Heart right ventricle (tissue), 16 donors: Measurements from ENCODE around the gene ZNF639. TPM values are rescaled to one million over a fixed set of nuclear protein-coding genes. Genes with fewer than 3 reads are reported as not detected.

Experiments
- ATAC-seq, 8 donors: fragments of 200-7000 bp; cut with Tn5 transposase; one replicate each; pipeline ENCODE4 v1.9.1; 2020; ENCODE audit warnings: mild to moderate bottlenecking in 8 of 8, moderate library complexity in 8 of 8, moderate number of reproducible peaks in 1 of 8
- DNase-seq, 2 donors: peaks; one replicate each; pipeline ENCODE4 v3.0.0-alpha.2; 2020
- H3K27ac ChIP-seq, 10 donors: fragments of 200-600 bp; sonication (generic) in 2 of 10; one replicate each; pipeline versions ENCODE4 v1.5.0 to v1.8.0; 2020 to 2022; ENCODE audit warnings: mild to moderate bottlenecking in 3 of 10
- H3K27me3 ChIP-seq, 7 donors: fragments of 200-600 bp; one replicate each; pipeline ENCODE4 v1.8.0; 2021 to 2022; ENCODE audit warnings: mild to moderate bottlenecking in 2 of 7
- H3K36me3 ChIP-seq, 9 donors: fragments of 200-600 bp; sonication (generic) in 1 of 9; one replicate each; pipeline versions ENCODE4 v1.5.0 to v1.8.0; 2020 to 2022; ENCODE audit warnings: mild to moderate bottlenecking in 2 of 9
- H3K4me1 ChIP-seq, 9 donors: fragments of 200-600 bp; sonication (generic) in 1 of 9; one replicate each; pipeline versions ENCODE4 v1.5.0 to v1.8.0; 2020 to 2022; ENCODE audit warnings: mild to moderate bottlenecking in 4 of 9
- H3K4me3 ChIP-seq, 10 donors: fragments of 200-600 bp; sonication (generic) in 2 of 10; one replicate each; pipeline versions ENCODE4 v1.5.0 to v1.8.0; 2020 to 2022; ENCODE audit warnings: mild to moderate bottlenecking in 7 of 10, moderate library complexity in 2 of 10
- H3K9me3 ChIP-seq, 11 donors: fragments of 200-600 bp in 10 of 11; sonication (generic) in 2 of 11; one replicate each; pipeline versions ENCODE4 v1.5.0 to v1.8.0; 2013 to 2022; ENCODE audit warnings: mild to moderate bottlenecking in 2 of 11, control low read depth in 1 of 11, moderate library complexity in 1 of 11
- CTCF ChIP-seq, 9 donors: fragments of 200-600 bp; sonication (generic) in 2 of 9; IDR thresholded peaks; one replicate each; pipeline versions ENCODE4 v1.5.0 to v1.8.0; 2021 to 2022; ENCODE audit warnings: antibody characterized with exemption in 9 of 9, mild to moderate bottlenecking in 5 of 9, moderate library complexity in 1 of 9
- WGBS, 2 donors: extraction: QIAGEN DNeasy Blood & Tissue Kit; methylation state at CpG; one replicate each; pipeline ENCODE4 v1.1.7; 2013; ENCODE audit warnings: inconsistent platforms in 1 of 2; 5-methylcytosine and 5-hydroxymethylcytosine counted together
- intact Hi-C, 10 donors: fragments of 100-400 bp; cut with DNase I; formaldehyde crosslinking; loops; one replicate each; pipeline versions ENCODE4 v1.11.1 to v1.14.2; 2022
- polyA plus RNA-seq, 2 donors: library from polyadenylated mRNA; stranded (reverse); fragments of 200-250 nt; gene quantifications; one replicate each; pipeline ENCODE4 v1.2.3, GENCODE V29; 2013
- total RNA-seq, 10 donors: library from RNA; stranded (reverse); fragmentation: NEBNext Ultra II Directional in 3 of 10; extraction: Animal tissue kit (Norgen Biotek cat#: 25700) in 3 of 10; gene quantifications; one replicate each; pipeline versions ENCODE4 v1.2.1 to v1.2.4, GENCODE V29; 2021 to 2023
- donor health status: Arrhythmogenic right ventricular cardiomyopathy.
- donor health status: ischemic (EF 13 %, LVEDD 7.1; RV severe dilation, severe dysfunction).
- donor health status: healthy with polysubstance abuse.
- donor health status: DM: no; HTN: yes; CAD: no.
- donor health status: DM: no; HTN: no; CAD: no.
- donor health status: ischemic (EF 25% LVEDD 6.9; RV normal size, moderate dysfunction).
- donor health status: ischemic (EF 25% LVEDD 5.7; RV mildly dilated, moderate dysfunction).
- donor health status: healthy.
- donor health status: DM: yes; HTN: yes; CAD: no.
- donor health status: Ischemic cardiomyopathy.
- donor health status: ischemic (EF 35%, LVEDD 5.7; RV mildly dilated, moderate dysfunction).
- donor health status: nonischemic (EF 11% LVEDD 7.7; RV severe dilation, severe dysfunction).
- donor health status: DM: yes; HTN: yes; CAD: no.
- donor health status: PGD.
- donor health status: ischemic (EF 29% LVEDD 5.4; RV normal size, mild dysfunction).
- donor health status: nonischemic (EF 23%, LVEDD 6.1; RV moderate dilation, normal function).

ZNF639 gene
- total and polyA plus RNA-seq, 12 donors, result 14.1 to 41.0 (median 29.2) TPM

GRCh38 chr3:179324270-179324754 is 1.5 kb downstream of the ZNF639 start:
- DNase-seq (no peak), ATAC-seq (no peak)
- Histone ChIP-seq H3K27ac (peak overlapping the region in 8 of 10 donors; percentile 96 to 99 (median 98)), H3K9me3 (no peaks in the 10 kb centered on the region), H3K4me3 (peak overlapping the region; percentile 82 to 99 (median 90)), H3K27me3 (no peaks in the 10 kb centered on the region), H3K36me3 (peaks cover 0 to 43% (median 14%) of the 10 kb centered on the region in 9 donors), H3K4me1 (peaks cover 3 to 55% (median 31%) of the 10 kb centered on the region in 9 donors)
- WGBS, 2 donors, result 3% methylated on average over 8 of the region's 8 CpGs
- intact Hi-C loops, result loop anchor here in 2 of 10 donors (5.0 kb wide), 4 partner anchors 177 to 307 kb away; partner anchors contain the start of genes ACTL6A (in 1 of the 2), PIK3CA (in 1 of the 2) and ZMAT3 (in 1 of the 2)
- TF ChIP-seq CTCF (IDR thresholded peaks at IDR 0.05), result no peak

GRCh38 chr3:179330438-179330837 is 7.6 kb downstream of the ZNF639 start:
- Histone ChIP-seq H3K27me3 (no peaks in the 10 kb centered on the region), H3K9me3 (no peaks in the 10 kb centered on the region), H3K27ac (no peak overlapping the region), H3K4me1 (peaks cover 0 to 21% (median 8%) of the 10 kb centered on the region in 9 donors), H3K36me3 (peaks cover 0 to 100% (median 60%) of the 10 kb centered on the region in 9 donors), H3K4me3 (no peak overlapping the region)
- intact Hi-C loops, result no loop called here
- ATAC-seq (no peak), DNase-seq (no peak)
- TF ChIP-seq CTCF (IDR thresholded peaks at IDR 0.05), result no peak
- 89 to 98% methylated on average over 1 of the region's 1 CpG for WGBS, 2 donors

GRCh38 chr3:179332240-179332639 is 9.4 kb downstream of the ZNF639 start:
- intact Hi-C loops, result no loop called here
- no peak for TF ChIP-seq CTCF (IDR thresholded peaks at IDR 0.05)
- Histone ChIP-seq H3K36me3 (peaks cover 0 to 98% (median 61%) of the 10 kb centered on the region in 9 donors), H3K4me3 (no peak overlapping the region), H3K9me3 (no peaks in the 10 kb centered on the region), H3K27me3 (no peaks in the 10 kb centered on the region), H3K27ac (no peak overlapping the region), H3K4me1 (peaks cover 0 to 9% (median 5%) of the 10 kb centered on the region in 9 donors)
- DNase-seq (no peak), ATAC-seq (no peak)
- 95 to 97% methylated on average over 4 of the region's 4 CpGs for WGBS, 2 donors

GRCh38 chr3:179333084-179333483 is 10.3 kb downstream of the ZNF639 start:
- Histone ChIP-seq H3K4me3 (no peak overlapping the region), H3K27ac (no peak overlapping the region), H3K27me3 (no peaks in the 10 kb centered on the region), H3K9me3 (no peaks in the 10 kb centered on the region), H3K36me3 (peaks cover 0 to 99% (median 58%) of the 10 kb centered on the region in 9 donors), H3K4me1 (peaks cover 0 to 5% (median 0%) of the 10 kb centered on the region in 9 donors)
- intact Hi-C loops, result no loop called here
- no peak for TF ChIP-seq CTCF (IDR thresholded peaks at IDR 0.05)
- no peak for DNase-seq
- ATAC-seq, result no peak
- 83 to 86% methylated on average over 2 of the region's 2 CpGs for WGBS, 2 donors
